Heart left ventricle (tissue), 13 donors: ENCODE results near the gene CHTF18.

Experiments
- POLR2A ChIP-seq, 2 donors: fragments of 450-650 bp; IDR thresholded peaks; one replicate each; pipeline ENCODE4 v1.6.1; 2017; ENCODE audit warnings: antibody characterized with exemption in 2 of 2, mild to moderate bottlenecking in 2 of 2, moderate library complexity in 2 of 2
- TF ChIP-seq, protein P1 (sequence below), 12 donors: fragments of 200-600 bp; sonication (generic) in 4 of 12; IDR thresholded peaks; one replicate each; pipeline versions ENCODE4 v1.5.0 to v1.8.0; 2018 to 2022; ENCODE audit warnings: antibody characterized with exemption in 12 of 12, mild to moderate bottlenecking in 5 of 12
- donor health status: ischemic (EF 13 %, LVEDD 7.1; RV severe dilation, severe dysfunction).
- donor health status: DM: no; HTN: yes; CAD: no.
- donor health status: DM: no; HTN: no; CAD: no.
- donor health status: ischemic (EF 25% LVEDD 6.9; RV normal size, moderate dysfunction).
- donor health status: ischemic (EF 25% LVEDD 5.7; RV mildly dilated, moderate dysfunction).
- donor health status: ischemic (EF 35%, LVEDD 5.7; RV mildly dilated, moderate dysfunction).
- donor health status: nonischemic (EF 11% LVEDD 7.7; RV severe dilation, severe dysfunction).
- donor health status: DM: yes; HTN: yes; CAD: no.
- donor health status: PGD.
- donor health status: ischemic (EF 29% LVEDD 5.4; RV normal size, mild dysfunction).
- donor health status: nonischemic (EF 23%, LVEDD 6.1; RV moderate dilation, normal function).

DNA sequence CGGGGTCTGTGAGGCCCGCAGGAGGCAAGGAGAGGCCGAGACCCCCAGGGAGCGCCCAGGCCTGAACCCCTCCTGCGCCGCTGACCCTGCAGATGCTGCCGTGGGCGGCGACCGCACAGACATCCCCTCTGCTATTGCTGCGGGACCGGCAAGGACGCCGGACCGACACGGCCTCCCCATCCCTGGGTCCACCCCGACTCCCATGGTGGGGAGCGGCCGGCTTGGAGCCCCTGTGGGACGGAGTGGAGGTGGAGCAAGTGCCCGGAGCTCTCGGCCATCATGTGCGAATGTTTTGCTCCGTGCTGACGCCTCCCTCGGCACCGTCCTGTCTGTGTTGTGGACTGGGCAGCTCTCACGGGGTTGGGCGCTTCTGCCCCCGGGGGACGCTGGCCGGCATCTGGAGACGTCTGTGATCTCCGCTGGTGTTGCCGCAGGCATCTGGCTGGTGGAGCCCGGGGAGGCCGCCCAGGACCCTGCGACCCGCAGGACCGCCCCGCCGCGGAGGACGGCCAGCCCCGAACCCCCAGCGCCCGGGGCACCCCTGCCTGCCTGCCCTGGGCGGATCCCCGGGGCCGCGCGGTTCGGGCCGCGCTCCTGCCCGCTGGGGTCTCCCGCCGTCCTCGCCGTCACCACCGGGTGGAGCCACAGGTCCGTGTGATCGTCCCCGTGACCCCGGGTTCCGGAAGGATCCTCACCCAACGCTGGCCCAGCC lies 24.9 kb downstream of the CHTF18 start:
- TF ChIP-seq, protein P1, sequence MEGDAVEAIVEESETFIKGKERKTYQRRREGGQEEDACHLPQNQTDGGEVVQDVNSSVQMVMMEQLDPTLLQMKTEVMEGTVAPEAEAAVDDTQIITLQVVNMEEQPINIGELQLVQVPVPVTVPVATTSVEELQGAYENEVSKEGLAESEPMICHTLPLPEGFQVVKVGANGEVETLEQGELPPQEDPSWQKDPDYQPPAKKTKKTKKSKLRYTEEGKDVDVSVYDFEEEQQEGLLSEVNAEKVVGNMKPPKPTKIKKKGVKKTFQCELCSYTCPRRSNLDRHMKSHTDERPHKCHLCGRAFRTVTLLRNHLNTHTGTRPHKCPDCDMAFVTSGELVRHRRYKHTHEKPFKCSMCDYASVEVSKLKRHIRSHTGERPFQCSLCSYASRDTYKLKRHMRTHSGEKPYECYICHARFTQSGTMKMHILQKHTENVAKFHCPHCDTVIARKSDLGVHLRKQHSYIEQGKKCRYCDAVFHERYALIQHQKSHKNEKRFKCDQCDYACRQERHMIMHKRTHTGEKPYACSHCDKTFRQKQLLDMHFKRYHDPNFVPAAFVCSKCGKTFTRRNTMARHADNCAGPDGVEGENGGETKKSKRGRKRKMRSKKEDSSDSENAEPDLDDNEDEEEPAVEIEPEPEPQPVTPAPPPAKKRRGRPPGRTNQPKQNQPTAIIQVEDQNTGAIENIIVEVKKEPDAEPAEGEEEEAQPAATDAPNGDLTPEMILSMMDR (IDR thresholded peaks at IDR 0.05) = peak; percentile 35 to 71 (median 62)
- no peak for TF ChIP-seq POLR2A (IDR thresholded peaks at IDR 0.05)
